HG03045 (cell line): ENCODE results near the gene COL9A3.
"Not testable (repeated sequence)": the region's sequence is repeated elsewhere in the genome, so short reads cannot be mapped to it uniquely, and the experiment has no call there.

Experiments
- ATAC-seq: cut with Tn5 transposase; IDR thresholded peaks from one replicate; pipeline ENCODE4 v1.9.1; 2021; ENCODE audit warnings: mild to moderate bottlenecking, moderate library complexity; ENCODE audit not compliant: unreplicated experiment

The COL9A3 gene

GRCh38 chr20:62832951-62833391 lies 16.1 kb downstream of the COL9A3 start:
- no peak for ATAC-seq

- no peak for ATAC-seq
Observed at GRCh38 chr20:62834967-62835730, 18.3 kb downstream of the COL9A3 start.

- ATAC-seq, result no peak
Observed at GRCh38 chr20:62835931-62836861, 19.3 kb downstream of the COL9A3 start.

GRCh38 chr20:62836967-62837490 lies 20.2 kb downstream of the COL9A3 start:
- ATAC-seq, result no peak

- no peak for ATAC-seq
Observed at GRCh38 chr20:62837790-62838127, 20.9 kb downstream of the COL9A3 start.

- ATAC-seq, result no peak
Observed at GRCh38 chr20:62838128-62838891, 21.5 kb downstream of the COL9A3 start.

- ATAC-seq, result no peak
Observed at GRCh38 chr20:62839261-62839660, 22.4 kb downstream of the COL9A3 start.

GRCh38 chr20:62839816-62840215 lies 23.0 kb downstream of the COL9A3 start:
- ATAC-seq, result no peak

GRCh38 chr20:62840244-62841197 lies 23.7 kb downstream of the COL9A3 start:
- no peak for ATAC-seq

- no peak for ATAC-seq
Observed at GRCh38 chr20:62841705-62842212, 24.9 kb downstream of the COL9A3 start.

GRCh38 chr20:62843656-62844055 lies 26.8 kb downstream of the COL9A3 start:
- no peak for ATAC-seq

- no peak for ATAC-seq
Observed at GRCh38 chr20:62844182-62844581, 27.3 kb downstream of the COL9A3 start.

GRCh38 chr20:62845416-62846160 lies 28.7 kb downstream of the COL9A3 start:
- ATAC-seq, result no peak

- ATAC-seq, result no peak
Observed at GRCh38 chr20:62846166-62846890, 29.5 kb downstream of the COL9A3 start.

GRCh38 chr20:62848917-62849316 lies 32.1 kb downstream of the COL9A3 start:
- ATAC-seq, result not testable (repeated sequence)

GRCh38 chr20:62849431-62849830 lies 32.6 kb downstream of the COL9A3 start:
- ATAC-seq, result no peak

GRCh38 chr20:62850333-62850974 lies 33.6 kb downstream of the COL9A3 start:
- no peak for ATAC-seq

- ATAC-seq, result no peak
Observed at GRCh38 chr20:62852196-62852595, 35.3 kb downstream of the COL9A3 start.
